Activated effector memory CD4-positive, alpha-beta T cell treated with Interleukin-2 at 50 U/mL for 16 hours (primary cell): Measurements from ENCODE around the gene TMEM14C.
"Not testable (repeated sequence)": the region's sequence is repeated elsewhere in the genome, so short reads cannot be mapped to it uniquely, and the experiment has no call there.

Source experiments
- DNase-seq: peaks from one replicate; pipeline ENCODE4 v3.0.0-alpha.2; 2020

TMEM14C gene

GRCh38 chr6:10722820-10723566 lies at the start of gene TMEM14C:
TMEM14C (plus strand) TSS chr6:10723070; CDS start chr6:10724614, 1,544 bp downstream.
- peak; percentile 73 for DNase-seq

- no peak for DNase-seq
These were observed 46.5 kb upstream of the TMEM14C start for GRCh38 chr6:10676403-10676802.

- no peak for DNase-seq
These were observed 44.4 kb upstream of the TMEM14C start for GRCh38 chr6:10678456-10678855.

DNA sequence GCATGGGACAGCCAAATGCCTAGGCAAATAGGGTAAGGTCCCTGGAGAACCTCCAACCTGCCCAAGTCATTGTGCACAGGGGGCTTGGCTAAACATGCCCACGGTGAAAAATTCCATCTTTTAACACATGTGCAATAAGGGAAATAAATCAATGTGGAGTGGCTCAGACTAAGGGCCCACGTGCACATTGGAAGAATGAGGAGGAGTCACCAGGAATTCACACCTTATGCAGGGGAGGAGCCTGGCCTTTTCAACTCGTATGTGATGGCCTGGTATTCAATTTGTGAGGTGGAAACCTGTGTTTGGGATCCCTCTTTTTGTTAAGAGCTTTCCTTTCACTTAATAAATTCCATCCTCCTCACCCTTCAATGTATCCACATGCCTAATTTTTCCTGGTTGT lies 41.1 kb upstream of the TMEM14C start:
- DNase-seq: no peak

DNA sequence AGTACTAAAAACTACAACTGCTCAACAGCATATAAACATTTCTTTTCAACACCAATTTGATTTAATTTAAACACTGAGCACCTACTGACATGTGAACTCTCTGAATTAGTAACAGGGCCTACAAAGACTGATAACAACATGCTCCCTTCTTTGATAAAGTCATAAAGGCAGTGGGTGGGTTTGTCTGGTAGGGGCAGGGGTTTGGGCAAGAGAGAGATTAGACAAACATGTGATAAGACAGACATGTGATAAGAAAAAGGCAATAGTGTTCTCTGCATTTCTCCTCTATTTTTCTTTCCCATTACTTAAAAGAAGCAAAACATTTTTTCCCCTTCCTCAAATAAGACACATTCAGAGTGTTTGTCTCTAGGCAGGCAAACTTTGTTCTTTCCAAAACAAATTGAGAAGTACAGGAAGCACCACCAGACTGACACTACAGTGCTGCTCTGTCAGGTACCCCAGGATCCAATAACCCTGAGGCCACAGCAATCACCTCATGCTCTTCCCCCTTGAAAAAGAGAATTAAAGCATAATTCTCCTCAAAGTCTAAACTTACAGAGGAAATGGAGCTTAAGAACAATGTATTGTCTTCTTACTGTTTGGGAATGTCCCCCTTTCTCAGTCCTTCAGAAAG lies 40.4 kb upstream of the TMEM14C start:
- no peak for DNase-seq

- no peak for DNase-seq
These were observed 38.3 kb upstream of the TMEM14C start for GRCh38 chr6:10684618-10685017.

GRCh38 chr6:10685092-10685915 lies 37.6 kb upstream of the TMEM14C start:
- no peak for DNase-seq

DNA sequence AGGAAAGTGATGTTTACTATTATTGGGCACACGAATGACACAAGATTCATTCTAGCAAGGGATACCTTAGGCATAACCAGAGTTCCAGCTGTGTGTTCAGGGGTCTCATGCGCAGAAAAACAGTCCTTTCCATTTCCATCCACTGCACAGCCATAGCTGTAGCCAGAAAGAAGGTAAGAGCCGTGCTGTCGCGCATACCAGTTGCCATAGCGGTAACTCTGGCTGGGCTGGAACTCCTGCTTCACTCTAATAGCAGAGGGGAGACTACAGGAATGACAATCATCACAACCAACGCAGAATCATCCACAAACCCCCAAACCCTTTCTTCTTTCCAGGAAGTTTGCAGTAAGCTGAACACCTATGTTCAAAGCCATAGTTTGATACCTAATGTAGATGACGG lies 36.0 kb upstream of the TMEM14C start:
- DNase-seq: no peak

GRCh38 chr6:10687582-10687981 lies 35.3 kb upstream of the TMEM14C start:
- DNase-seq: no peak

DNA sequence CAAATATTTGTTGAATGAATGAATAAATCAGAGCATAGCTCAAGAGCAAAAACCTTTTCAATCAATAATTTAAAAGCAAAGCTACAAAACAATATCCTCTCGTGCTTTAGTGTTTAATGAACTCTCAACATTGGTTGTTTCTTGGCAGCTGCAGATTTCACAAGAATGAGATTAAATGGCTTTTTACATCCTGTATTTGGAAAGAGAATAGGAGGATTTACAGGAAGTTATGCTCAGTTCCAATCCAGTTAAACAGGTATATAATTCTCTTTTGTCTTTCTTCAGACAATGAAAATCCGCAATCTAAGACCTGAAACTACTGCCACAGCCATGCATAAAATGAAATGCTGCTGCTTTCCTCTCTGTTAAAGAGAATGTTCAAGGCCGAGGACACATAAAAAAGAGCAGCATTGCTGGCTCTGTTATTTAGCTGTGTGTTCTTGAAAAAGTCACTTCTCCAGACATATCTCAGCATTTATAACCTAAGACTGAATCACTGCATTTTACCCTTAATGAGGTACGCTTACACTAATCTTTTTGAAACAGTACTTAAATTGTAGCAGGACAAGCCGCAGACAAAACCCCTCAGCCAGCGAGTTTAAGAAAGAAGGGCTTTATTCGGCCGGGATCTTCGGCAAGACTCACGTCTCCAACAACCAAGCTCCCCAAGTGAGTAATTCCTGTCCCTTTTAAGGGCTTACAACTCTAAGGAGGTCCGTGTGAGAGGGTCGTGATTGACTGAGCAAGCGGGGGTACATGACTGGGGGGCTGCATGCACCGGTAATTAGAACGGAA lies 32.0 kb upstream of the TMEM14C start:
- no peak for DNase-seq

GRCh38 chr6:10692965-10693538 lies 29.8 kb upstream of the TMEM14C start:
- no peak for DNase-seq

DNA sequence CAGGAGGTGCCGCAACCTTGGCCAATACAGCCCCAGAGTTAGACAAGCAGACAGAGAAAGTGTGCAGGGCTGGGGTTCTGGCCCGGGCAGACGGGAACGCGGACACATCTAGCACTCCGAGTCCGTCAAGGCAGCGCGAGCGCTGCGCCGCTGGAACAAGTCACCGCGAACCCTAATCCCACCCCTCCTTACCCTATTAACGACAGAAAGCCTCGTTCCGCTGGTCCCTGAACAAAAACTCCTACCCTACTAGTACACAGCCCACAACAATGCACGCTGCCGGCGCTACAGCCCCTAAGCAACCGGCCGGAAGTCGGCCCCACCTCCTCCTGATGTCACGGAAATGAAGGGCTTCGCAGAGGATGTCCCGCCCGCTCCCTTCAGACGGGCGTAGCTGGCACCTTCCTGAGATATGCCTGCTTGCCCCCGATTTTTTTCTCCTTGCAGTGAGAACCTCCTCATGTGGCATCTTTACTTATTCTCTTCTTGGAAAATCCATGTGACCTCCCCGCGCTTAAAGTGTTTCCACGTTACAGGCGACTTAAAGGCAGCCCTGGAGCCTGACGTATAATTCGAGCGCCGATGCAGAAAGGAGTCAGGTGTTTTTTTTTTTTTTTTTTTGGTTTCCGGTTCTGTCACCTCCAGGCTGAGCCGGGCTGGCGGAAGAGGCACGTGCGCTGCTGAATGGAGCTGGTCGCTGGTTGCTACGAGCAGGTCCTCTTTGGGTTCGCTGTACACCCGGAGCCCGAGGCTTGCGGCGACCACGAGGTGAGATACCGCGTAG lies 28.4 kb upstream of the TMEM14C start, which contains the start of the genes C6orf52 and PAK1IP1:
C6orf52 (minus strand) TSS at position 315 of the 784 bp plus-strand sequence. CDS start 7,066 bp downstream, outside the sequence.
PAK1IP1 (plus strand) TSS at position 671 of the 784 bp plus-strand sequence; CDS start at position 685, 14 bp downstream.
- peak; percentile 90 for DNase-seq

DNA sequence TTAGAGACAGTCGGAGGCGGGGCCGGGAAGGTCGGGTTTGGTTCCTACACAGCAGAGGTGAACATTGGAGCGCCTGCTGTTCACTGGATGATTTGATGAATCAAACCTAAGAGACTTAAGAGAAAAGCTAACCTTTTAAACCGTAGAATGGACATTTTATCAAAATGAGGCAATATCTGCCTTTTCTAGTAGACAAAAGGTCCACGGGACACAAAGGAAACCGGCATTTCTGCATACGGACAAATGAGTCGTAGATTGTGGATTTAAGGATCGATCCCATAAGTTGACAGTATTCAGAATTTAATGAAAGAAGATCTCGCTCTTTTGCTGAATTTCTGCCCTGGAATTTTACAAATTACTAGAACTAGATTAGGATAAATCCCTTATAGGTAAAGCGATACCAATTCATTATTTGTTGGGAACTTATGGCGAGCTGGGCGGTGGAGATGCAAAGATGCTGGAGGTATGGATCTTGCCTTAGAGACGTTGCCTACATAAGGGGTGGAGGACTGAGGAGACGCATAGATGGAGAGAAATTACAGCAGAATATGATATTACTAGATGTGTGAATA lies 27.7 kb upstream of the TMEM14C start:
- no peak for DNase-seq

- no peak for DNase-seq
These were observed 26.2 kb upstream of the TMEM14C start for GRCh38 chr6:10696655-10697054.

GRCh38 chr6:10713962-10714361 lies 8.9 kb upstream of the TMEM14C start:
- DNase-seq: no peak

DNA sequence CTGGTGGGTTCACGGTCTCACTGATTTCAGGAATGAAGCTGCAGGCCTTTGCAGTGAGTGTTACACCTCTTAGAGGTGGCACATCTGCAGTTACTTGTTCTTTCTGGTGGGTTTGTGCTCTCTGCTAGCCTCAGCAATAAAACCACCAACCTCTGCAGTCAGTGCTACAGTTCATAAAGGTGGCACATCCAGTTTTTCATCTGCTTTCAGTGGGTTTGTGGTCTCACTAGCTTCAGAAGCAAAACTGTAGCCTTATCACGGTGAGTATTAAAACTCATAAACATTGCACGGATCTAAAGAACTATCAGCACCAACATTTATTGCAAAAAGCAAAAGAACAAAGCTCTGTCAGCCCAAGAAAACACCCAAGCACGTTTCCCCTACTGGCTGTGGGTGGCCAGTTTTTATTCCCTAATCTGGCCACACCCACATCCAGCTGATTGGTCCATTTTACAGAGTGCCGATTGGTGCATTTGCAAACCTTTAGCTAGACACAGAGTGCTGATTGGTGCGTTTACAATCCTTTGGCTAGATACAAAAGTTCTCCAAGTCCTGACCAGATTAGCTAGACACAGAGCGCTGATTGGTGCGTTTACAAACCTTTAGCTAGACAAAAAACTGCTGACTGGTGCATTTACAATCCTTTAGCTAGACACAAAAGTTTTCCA lies 3.4 kb upstream of the TMEM14C start:
- no peak for DNase-seq

DNA sequence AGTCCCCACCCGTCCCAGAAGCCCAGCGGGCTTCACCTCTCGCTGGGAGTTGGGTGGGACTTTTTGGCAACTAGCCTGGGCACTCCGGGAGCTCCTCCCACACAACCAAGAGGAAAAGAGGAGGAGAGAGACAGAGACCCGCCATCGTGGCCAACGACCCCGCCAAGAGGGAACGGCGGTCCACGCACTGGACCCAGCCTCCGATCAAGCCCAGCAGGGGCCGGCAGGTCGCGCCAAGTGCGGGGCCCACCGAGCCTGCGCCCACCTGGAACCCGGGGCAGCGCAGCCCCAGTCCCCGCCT lies 3.0 kb upstream of the TMEM14C start:
- no peak for DNase-seq

DNA sequence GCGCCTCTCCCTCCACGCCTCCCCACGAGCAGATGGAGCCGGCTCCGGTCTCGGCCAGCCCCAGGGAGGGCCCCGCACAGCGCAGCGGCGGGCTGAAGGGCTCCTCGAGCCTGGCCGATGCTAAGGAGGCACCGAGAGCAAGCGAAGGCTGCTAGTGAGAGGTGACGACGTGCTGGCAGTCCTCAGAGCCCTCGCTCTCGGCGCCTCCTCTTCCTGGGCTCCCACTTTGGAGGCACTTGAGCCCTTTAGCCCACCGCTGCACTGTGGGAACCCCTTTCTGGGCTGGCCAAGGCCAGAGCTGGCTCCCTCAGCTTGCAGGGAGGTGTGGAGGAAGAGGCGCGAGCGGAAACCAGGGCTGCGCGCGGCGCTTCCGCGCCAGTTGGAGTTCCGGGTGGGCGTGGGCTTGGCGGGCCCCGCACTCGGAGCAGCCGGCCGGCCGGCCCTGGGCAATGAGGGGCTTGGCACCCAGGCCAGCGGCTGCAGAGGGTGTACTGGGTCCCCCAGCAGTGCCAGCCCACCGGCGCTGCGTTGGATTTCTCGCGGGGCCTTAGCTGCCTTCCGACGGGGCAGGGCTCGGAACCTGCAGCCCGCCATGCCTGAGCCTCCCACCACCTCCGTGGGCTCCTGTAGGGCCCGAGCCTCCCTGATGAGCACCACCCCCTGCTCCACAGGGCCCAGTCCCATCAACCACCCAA lies 2.5 kb upstream of the TMEM14C start:
- peak; percentile 56 for DNase-seq

DNA sequence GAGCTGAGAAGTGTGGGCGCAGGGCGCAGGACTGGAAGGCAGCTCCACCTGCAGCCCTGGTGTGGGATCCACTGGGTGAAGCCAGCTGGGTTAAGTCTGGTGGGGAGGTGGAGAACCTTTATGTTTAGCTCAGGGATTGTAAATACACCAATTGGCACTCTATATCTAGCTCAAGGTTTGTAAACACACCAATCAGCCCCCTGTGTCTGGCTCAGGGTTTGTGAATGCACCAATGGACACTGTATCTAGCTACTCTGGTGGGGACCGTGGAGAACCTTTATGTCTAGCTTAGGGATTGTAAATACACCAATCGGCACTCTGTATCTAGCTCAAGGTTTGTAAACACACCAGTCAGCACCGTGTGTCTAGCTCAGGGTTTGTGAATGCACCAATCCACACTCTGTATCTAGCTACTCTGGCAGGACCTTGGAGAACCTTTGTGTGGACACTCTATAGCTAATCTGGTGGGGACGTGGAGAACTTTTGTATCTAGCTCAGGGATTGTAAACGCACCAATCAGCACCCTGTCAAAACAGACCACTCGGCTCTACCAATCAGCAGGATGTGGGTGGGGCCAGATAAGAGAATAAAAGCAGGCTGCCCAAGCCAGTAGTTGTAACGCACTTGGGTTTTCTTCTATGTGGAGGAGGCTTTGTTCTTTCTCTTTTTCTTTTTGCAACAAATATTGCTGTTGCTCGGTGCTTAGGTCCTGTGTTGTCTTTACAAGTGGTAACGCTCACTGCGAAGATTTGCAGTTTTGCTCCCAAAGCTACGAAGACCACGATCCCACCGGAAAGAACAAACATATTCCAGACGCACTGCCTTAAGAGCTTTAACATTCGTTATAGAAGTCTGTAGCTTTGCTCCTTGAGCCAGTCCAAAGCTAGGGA lies 1.7 kb upstream of the TMEM14C start:
- DNase-seq: not testable (repeated sequence)
